Trophoblast cell (in vitro differentiated cells and primary cell): Measurements from ENCODE around the gene PPIP5K2.
"Not testable (repeated sequence)": the region's sequence is repeated elsewhere in the genome, so short reads cannot be mapped to it uniquely, and the experiment has no call there.

Source experiments
- DNase-seq, 2 donors: peaks; one replicate each; pipeline ENCODE4 v3.0.0-alpha.2; 2016
- H2AFZ ChIP-seq: 2 replicates; pipeline ENCODE4 v1.6.1; 2013; ENCODE audit warnings: low read length, moderate library complexity, mild to moderate bottlenecking; ENCODE audit not compliant: insufficient read depth, poor library complexity
- H2AK5ac ChIP-seq: 2 replicates; pipeline ENCODE4 v1.6.1; 2013; ENCODE audit warnings: mild to moderate bottlenecking, low read length
- H2BK120ac ChIP-seq: 2 replicates; pipeline ENCODE4 v1.6.1; 2013; ENCODE audit warnings: low read length, mild to moderate bottlenecking, moderate library complexity; ENCODE audit not compliant: insufficient read depth, poor library complexity
- H2BK12ac ChIP-seq: 2 replicates; pipeline ENCODE4 v1.6.1; 2013; ENCODE audit warnings: mild to moderate bottlenecking, low read length, moderate library complexity
- H2BK5ac ChIP-seq: 2 replicates; pipeline ENCODE4 v1.6.1; 2013; ENCODE audit warnings: low read length, low read depth, moderate library complexity, mild to moderate bottlenecking; ENCODE audit not compliant: poor library complexity
- H3K14ac ChIP-seq: 2 replicates; pipeline ENCODE4 v1.6.1; 2013; ENCODE audit warnings: mild to moderate bottlenecking, low read length
- H3K18ac ChIP-seq: 2 replicates; pipeline ENCODE4 v1.6.1; 2013; ENCODE audit warnings: mild to moderate bottlenecking, low read length
- H3K23ac ChIP-seq: 2 replicates; pipeline ENCODE4 v1.6.1; 2013; ENCODE audit warnings: low read length
- H3K27ac ChIP-seq: 2 replicates; pipeline ENCODE4 v1.5.1; 2013; ENCODE audit warnings: low read depth, mild to moderate bottlenecking, inconsistent platforms, low read length, moderate library complexity
- H3K27me3 ChIP-seq: 2 replicates; pipeline ENCODE4 v1.6.1; 2013; ENCODE audit warnings: inconsistent platforms, mild to moderate bottlenecking, low read length, moderate library complexity; ENCODE audit not compliant: insufficient read depth
- H3K36me3 ChIP-seq, 2 experiments: 1 replicate in 1 of 2; 2 replicates in 1 of 2; pipeline ENCODE4 v1.6.1; 2013; ENCODE audit warnings: low read length in 2 of 2, mild to moderate bottlenecking in 2 of 2, moderate library complexity in 1 of 2; ENCODE audit not compliant: insufficient read depth in 2 of 2, control insufficient read depth in 1 of 2
- H3K4ac ChIP-seq: 2 replicates; pipeline ENCODE4 v1.6.1; 2013; ENCODE audit warnings: low read depth, mild to moderate bottlenecking, low read length, moderate library complexity
- H3K4me1 ChIP-seq, 2 experiments: 1 replicate in 1 of 2; 2 replicates in 1 of 2; pipeline ENCODE4 v1.6.1; 2013; ENCODE audit warnings: low read length in 2 of 2, mild to moderate bottlenecking in 2 of 2, moderate library complexity in 1 of 2; ENCODE audit not compliant: insufficient read depth in 2 of 2, control insufficient read depth in 1 of 2
- H3K4me2 ChIP-seq: 2 replicates; pipeline ENCODE4 v1.6.1; 2013; ENCODE audit warnings: inconsistent platforms, mild to moderate bottlenecking, low read length, moderate library complexity
- H3K4me3 ChIP-seq: 2 replicates; pipeline ENCODE4 v1.5.1; 2013; ENCODE audit warnings: mild to moderate bottlenecking, low read depth, low read length, inconsistent platforms
- H3K79me1 ChIP-seq: one replicate; pipeline ENCODE4 v1.6.1; 2013; ENCODE audit warnings: low read length
- H3K79me2 ChIP-seq: 2 replicates; pipeline ENCODE4 v1.6.1; 2013; ENCODE audit warnings: low read length, mild to moderate bottlenecking; ENCODE audit not compliant: control insufficient read depth, insufficient read depth, poor library complexity
- H3K9ac ChIP-seq: 2 replicates; pipeline ENCODE4 v1.6.1; 2013; ENCODE audit warnings: mild to moderate bottlenecking, low read length
- H3K9me3 ChIP-seq: 2 replicates; pipeline ENCODE4 v1.6.1; 2013; ENCODE audit warnings: low read depth, mild to moderate bottlenecking, control low read depth, inconsistent platforms, low read length; ENCODE audit not compliant: insufficient read depth
- H4K12ac ChIP-seq: 2 replicates; pipeline ENCODE4 v1.6.1; 2013; ENCODE audit warnings: low read depth, mild to moderate bottlenecking, low read length, moderate library complexity
- H4K8ac ChIP-seq: 2 replicates; pipeline ENCODE4 v1.6.1; 2013; ENCODE audit warnings: low read depth, mild to moderate bottlenecking, low read length, moderate library complexity
- H4K91ac ChIP-seq: one replicate; pipeline ENCODE4 v1.6.1; 2013; ENCODE audit warnings: low read depth, mild to moderate bottlenecking, low read length, moderate library complexity
- WGBS: extraction: QIAGEN DNeasy Blood & Tissue Kit; methylation state at CpG from one replicate; pipeline ENCODE4 v1.1.7; 2013; ENCODE audit warnings: missing lambda C conversion rate; ENCODE audit not compliant: insufficient read length, insufficient coverage; ENCODE audit errors: extremely low coverage; 5-methylcytosine and 5-hydroxymethylcytosine counted together

Gene PPIP5K2

GRCh38 chr5:103218164-103218563 is 98.1 kb downstream of the PPIP5K2 start:
- Histone ChIP-seq H2BK5ac (no peak overlapping the region), H4K91ac (no peak overlapping the region), H2BK12ac (peak overlapping the region; percentile 40), H3K18ac (no peak overlapping the region), H2BK120ac (no peak overlapping the region), H3K23ac (no peak overlapping the region), H3K9ac (no peak overlapping the region), H4K8ac (peak overlapping the region; percentile 38), H3K4me2 (no peak overlapping the region), H3K36me3 (no peaks in the 10 kb centered on the region), H3K79me2 (no peaks in the 10 kb centered on the region), H2AK5ac (no peak overlapping the region), H3K4me1 (no peaks in the 10 kb centered on the region), H3K4me3 (no peak overlapping the region), H3K79me1 (no peaks in the 10 kb centered on the region), H3K27me3 (no peaks in the 10 kb centered on the region), H3K4ac (no peak overlapping the region), H4K12ac (no peak overlapping the region), H3K14ac (no peak overlapping the region), H3K9me3 (no peaks in the 10 kb centered on the region), H2AFZ (no peak overlapping the region), H3K27ac (peak overlapping the region; percentile 17)
- no CpG with 5 or more reads among the region's 5 CpGs for WGBS
- peak; percentile 46 to 90 for DNase-seq

- not testable (repeated sequence) for H2BK5ac ChIP-seq, H2BK12ac ChIP-seq, H3K4me1 ChIP-seq, H2AK5ac ChIP-seq, H3K9ac ChIP-seq, H3K79me2 ChIP-seq, H4K91ac ChIP-seq, H3K27ac ChIP-seq, H3K4ac ChIP-seq, DNase-seq, H3K36me3 ChIP-seq, H4K12ac ChIP-seq, H3K9me3 ChIP-seq, H3K79me1 ChIP-seq, H2BK120ac ChIP-seq, H2AFZ ChIP-seq, H3K14ac ChIP-seq, H3K23ac ChIP-seq, H3K4me3 ChIP-seq, H4K8ac ChIP-seq, H3K18ac ChIP-seq, H3K27me3 ChIP-seq, H3K4me2 ChIP-seq
- WGBS: no CpG with 5 or more reads among the region's 2 CpGs
These were observed 99.0 kb downstream of the PPIP5K2 start for GRCh38 chr5:103219074-103219473.

- Histone ChIP-seq H2AFZ (no peak overlapping the region), H3K9ac (no peak overlapping the region)
- no CpG with 5 or more reads among the region's 28 CpGs for WGBS
These were observed 103.2 kb downstream of the PPIP5K2 start for GRCh38 chr5:103223031-103223955.

GRCh38 chr5:103224118-103224893 is 104.2 kb downstream of the PPIP5K2 start:
- Histone ChIP-seq H3K9me3 (peaks cover 2% of the 10 kb centered on the region), H3K4me1 (peaks cover 0 to 3% of the 10 kb centered on the region in 2 experiments), H4K91ac (peak overlapping the region; percentile 7), H3K23ac (no peak overlapping the region), H4K12ac (no peak overlapping the region), H3K9ac (no peak overlapping the region), H2AFZ (peak overlapping the region; percentile 53), H3K4me3 (no peak overlapping the region), H3K4ac (no peak overlapping the region), H3K18ac (no peak overlapping the region), H3K36me3 (no peaks in the 10 kb centered on the region), H2BK5ac (no peak overlapping the region), H2BK120ac (peak overlapping the region; percentile 2), H3K27me3 (no peaks in the 10 kb centered on the region), H2AK5ac (no peak overlapping the region), H3K14ac (no peak overlapping the region), H3K79me2 (no peaks in the 10 kb centered on the region), H2BK12ac (peak overlapping the region; percentile 41), H3K79me1 (no peaks in the 10 kb centered on the region), H3K27ac (no peak overlapping the region), H3K4me2 (no peak overlapping the region), H4K8ac (peak overlapping the region; percentile 59)
- WGBS: no CpG with 5 or more reads among the region's 11 CpGs
- DNase-seq: peak; percentile 47 to 78

More at GRCh38 chr5:103223031-103223955, 103.2 kb downstream of the PPIP5K2 start:
- Histone ChIP-seq H3K27me3 (no peaks in the 10 kb centered on the region), H3K23ac (no peak overlapping the region), H3K4ac (no peak overlapping the region), H3K79me2 (no peaks in the 10 kb centered on the region), H3K79me1 (no peaks in the 10 kb centered on the region), H2BK5ac (no peak overlapping the region), H3K9me3 (peaks cover 2% of the 10 kb centered on the region), H2AK5ac (peak overlapping the region; percentile 55), H4K91ac (no peak overlapping the region), H4K12ac (no peak overlapping the region), H2BK120ac (no peak overlapping the region), H3K4me2 (no peak overlapping the region), H2BK12ac (no peak overlapping the region), H3K36me3 (no peaks in the 10 kb centered on the region), H3K18ac (no peak overlapping the region), H4K8ac (no peak overlapping the region), H3K4me1 (peaks cover 0 to 3% of the 10 kb centered on the region in 2 experiments), H3K27ac (no peak overlapping the region), H3K4me3 (no peak overlapping the region), H3K14ac (no peak overlapping the region)
- no peak for DNase-seq
